ENCODE measurements around the gene LBHD2. TPM values are rescaled to one million over a fixed set of nuclear protein-coding genes. Genes with fewer than 3 reads are reported as not detected.

Gene LBHD2
- total and polyA plus RNA-seq, 2 experiments from 2014 or later, result not detected

GRCh38 chr14:103130965-103131364, 47.0 kb downstream of the LBHD2 start (continued):
- TF ChIP-seq, protein P1, sequence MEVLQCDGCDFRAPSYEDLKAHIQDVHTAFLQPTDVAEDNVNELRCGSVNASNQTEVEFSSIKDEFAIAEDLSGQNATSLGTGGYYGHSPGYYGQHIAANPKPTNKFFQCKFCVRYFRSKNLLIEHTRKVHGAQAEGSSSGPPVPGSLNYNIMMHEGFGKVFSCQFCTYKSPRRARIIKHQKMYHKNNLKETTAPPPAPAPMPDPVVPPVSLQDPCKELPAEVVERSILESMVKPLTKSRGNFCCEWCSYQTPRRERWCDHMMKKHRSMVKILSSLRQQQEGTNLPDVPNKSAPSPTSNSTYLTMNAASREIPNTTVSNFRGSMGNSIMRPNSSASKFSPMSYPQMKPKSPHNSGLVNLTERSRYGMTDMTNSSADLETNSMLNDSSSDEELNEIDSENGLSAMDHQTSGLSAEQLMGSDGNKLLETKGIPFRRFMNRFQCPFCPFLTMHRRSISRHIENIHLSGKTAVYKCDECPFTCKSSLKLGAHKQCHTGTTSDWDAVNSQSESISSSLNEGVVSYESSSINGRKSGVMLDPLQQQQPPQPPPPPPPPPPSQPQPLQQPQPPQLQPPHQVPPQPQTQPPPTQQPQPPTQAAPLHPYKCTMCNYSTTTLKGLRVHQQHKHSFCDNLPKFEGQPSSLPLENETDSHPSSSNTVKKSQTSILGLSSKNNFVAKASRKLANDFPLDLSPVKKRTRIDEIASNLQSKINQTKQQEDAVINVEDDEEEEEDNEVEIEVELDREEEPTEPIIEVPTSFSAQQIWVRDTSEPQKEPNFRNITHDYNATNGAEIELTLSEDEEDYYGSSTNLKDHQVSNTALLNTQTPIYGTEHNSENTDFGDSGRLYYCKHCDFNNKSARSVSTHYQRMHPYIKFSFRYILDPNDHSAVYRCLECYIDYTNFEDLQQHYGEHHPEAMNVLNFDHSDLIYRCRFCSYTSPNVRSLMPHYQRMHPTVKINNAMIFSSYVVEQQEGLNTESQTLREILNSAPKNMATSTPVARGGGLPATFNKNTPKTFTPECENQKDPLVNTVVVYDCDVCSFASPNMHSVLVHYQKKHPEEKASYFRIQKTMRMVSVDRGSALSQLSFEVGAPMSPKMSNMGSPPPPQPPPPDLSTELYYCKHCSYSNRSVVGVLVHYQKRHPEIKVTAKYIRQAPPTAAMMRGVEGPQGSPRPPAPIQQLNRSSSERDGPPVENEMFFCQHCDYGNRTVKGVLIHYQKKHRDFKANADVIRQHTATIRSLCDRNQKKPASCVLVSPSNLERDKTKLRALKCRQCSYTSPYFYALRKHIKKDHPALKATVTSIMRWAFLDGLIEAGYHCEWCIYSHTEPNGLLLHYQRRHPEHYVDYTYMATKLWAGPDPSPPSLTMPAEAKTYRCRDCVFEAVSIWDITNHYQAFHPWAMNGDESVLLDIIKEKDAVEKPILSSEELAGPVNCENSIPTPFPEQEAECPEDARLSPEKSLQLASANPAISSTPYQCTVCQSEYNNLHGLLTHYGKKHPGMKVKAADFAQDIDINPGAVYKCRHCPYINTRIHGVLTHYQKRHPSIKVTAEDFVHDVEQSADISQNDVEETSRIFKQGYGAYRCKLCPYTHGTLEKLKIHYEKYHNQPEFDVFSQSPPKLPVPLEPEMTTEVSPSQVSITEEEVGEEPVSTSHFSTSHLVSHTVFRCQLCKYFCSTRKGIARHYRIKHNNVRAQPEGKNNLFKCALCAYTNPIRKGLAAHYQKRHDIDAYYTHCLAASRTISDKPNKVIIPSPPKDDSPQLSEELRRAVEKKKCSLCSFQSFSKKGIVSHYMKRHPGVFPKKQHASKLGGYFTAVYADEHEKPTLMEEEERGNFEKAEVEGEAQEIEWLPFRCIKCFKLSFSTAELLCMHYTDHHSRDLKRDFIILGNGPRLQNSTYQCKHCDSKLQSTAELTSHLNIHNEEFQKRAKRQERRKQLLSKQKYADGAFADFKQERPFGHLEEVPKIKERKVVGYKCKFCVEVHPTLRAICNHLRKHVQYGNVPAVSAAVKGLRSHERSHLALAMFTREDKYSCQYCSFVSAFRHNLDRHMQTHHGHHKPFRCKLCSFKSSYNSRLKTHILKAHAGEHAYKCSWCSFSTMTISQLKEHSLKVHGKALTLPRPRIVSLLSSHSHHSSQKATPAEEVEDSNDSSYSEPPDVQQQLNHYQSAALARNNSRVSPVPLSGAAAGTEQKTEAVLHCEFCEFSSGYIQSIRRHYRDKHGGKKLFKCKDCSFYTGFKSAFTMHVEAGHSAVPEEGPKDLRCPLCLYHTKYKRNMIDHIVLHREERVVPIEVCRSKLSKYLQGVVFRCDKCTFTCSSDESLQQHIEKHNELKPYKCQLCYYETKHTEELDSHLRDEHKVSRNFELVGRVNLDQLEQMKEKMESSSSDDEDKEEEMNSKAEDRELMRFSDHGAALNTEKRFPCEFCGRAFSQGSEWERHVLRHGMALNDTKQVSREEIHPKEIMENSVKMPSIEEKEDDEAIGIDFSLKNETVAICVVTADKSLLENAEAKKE (CRISPR knock-in tag; IDR thresholded peaks at IDR 0.05), result no peak
- TF ChIP-seq EZH2phosphoT487 (IDR thresholded peaks at IDR 0.05; ENCODE audit: unreplicated experiment), result no peak

DNA sequence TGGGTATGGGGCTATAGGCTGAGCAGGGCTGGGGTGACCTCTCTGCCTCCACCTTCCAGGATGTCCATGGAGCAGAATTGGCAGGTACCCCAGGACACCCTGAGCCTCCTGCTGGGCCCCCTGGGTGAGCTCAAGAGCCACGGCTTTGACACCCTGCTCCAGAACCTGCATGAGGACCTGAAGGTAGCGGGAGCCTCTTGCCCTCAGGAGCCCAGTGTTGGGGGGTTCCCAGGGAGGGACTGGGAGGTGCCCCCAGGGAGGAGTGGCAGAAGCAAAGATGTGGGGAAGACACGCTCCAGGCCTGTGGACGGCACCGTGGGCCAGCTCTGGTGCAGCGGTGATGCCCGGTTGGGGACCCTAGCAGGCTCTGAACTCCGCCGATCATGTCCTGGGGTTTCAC, 47.6 kb downstream of the LBHD2 start:
- H3K27me3 ChIP-seq (ENCODE audit: insufficient read depth), result peaks cover 18% of the 10 kb centered on the region
- H2AFZ ChIP-seq, result no peak overlapping the region
- no peaks in the 10 kb centered on the region; the same call in 1 of the 3 replicates for H3K9me3 Mint-ChIP-seq
- no peaks in the 10 kb centered on the region for H3K4me1 ChIP-seq (ENCODE audit: insufficient read depth)
- 0 out of 2 replicates have a peak, but pooled peaks cover 5% of the 10 kb centered on the region for H3F3A ChIP-seq (replicated peaks; ENCODE audit: low read depth)
- no peak overlapping the region for H3K27ac ChIP-seq (ENCODE audit: low read depth)
- H3K4me1 Mint-ChIP-seq, result peaks cover 5% of the 10 kb centered on the region; the same call in 2 of the 3 replicates
- H3K27ac Mint-ChIP-seq, result no peak overlapping the region
- H3K27me3 Mint-ChIP-seq (ENCODE audit: insufficient read depth, low read depth, poor library complexity), result peaks cover 33% of the 10 kb centered on the region
- no peaks in the 10 kb centered on the region for H3K79me2 ChIP-seq (replicated peaks; ENCODE audit: insufficient read depth)
- H3K4me3 Mint-ChIP-seq, result no peak overlapping the region
- DNase-seq (ENCODE audit: low spot score), result no peak
- no peak overlapping the region for H3K4me3 ChIP-seq
- no peak overlapping the region for H3K4me2 ChIP-seq
- H3K9me2 ChIP-seq (ENCODE audit: insufficient read depth), result no peaks in the 10 kb centered on the region
- H3K36me3 Mint-ChIP-seq (ENCODE audit: low read depth), result peaks cover 6% of the 10 kb centered on the region; the same call in 1 of the 3 replicates
- peaks cover 9% of the 10 kb centered on the region; the same call in 1 of the 2 replicates for H4K20me1 ChIP-seq (replicated peaks; ENCODE audit: insufficient read depth)
- H3K36me3 ChIP-seq (ENCODE audit: insufficient read depth), result no peaks in the 10 kb centered on the region
- ATAC-seq, result no peak
- TF ChIP-seq, protein P1 (CRISPR knock-in tag; IDR thresholded peaks at IDR 0.05), result no peak
- TF ChIP-seq POLR2AphosphoS5 (IDR thresholded peaks at IDR 0.05; ENCODE audit: low read depth), result no peak
- TF ChIP-seq STAT1 (IDR thresholded peaks at IDR 0.05; ENCODE audit: unreplicated experiment), result no peak
- TF ChIP-seq EZH2 (IDR thresholded peaks at IDR 0.05; ENCODE audit: low read depth, unreplicated experiment), result no peak
- TF ChIP-seq, protein P2, sequence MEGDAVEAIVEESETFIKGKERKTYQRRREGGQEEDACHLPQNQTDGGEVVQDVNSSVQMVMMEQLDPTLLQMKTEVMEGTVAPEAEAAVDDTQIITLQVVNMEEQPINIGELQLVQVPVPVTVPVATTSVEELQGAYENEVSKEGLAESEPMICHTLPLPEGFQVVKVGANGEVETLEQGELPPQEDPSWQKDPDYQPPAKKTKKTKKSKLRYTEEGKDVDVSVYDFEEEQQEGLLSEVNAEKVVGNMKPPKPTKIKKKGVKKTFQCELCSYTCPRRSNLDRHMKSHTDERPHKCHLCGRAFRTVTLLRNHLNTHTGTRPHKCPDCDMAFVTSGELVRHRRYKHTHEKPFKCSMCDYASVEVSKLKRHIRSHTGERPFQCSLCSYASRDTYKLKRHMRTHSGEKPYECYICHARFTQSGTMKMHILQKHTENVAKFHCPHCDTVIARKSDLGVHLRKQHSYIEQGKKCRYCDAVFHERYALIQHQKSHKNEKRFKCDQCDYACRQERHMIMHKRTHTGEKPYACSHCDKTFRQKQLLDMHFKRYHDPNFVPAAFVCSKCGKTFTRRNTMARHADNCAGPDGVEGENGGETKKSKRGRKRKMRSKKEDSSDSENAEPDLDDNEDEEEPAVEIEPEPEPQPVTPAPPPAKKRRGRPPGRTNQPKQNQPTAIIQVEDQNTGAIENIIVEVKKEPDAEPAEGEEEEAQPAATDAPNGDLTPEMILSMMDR (conservative IDR thresholded peaks at IDR 0.05; ENCODE audit: low read depth in 2 of 2), result no peak

All from GM23338 (cell line).